DND-41 (cell line): ENCODE measurements around the gene MEPCE.

Experiments used
- EZH2 ChIP-seq: IDR thresholded peaks from 3 replicates; pipeline ENCODE4 v1.6.1; 2012; ENCODE audit warnings: borderline replicate concordance, low read depth, mild to moderate bottlenecking, moderate library complexity, low read length, inconsistent platforms; ENCODE audit not compliant: severe bottlenecking
- TF ChIP-seq, protein P1 (sequence below): IDR thresholded peaks from 2 replicates; pipeline ENCODE4 v1.5.1; 2012; ENCODE audit warnings: borderline replicate concordance, low read length, moderate library complexity, mild to moderate bottlenecking; ENCODE audit not compliant: poor library complexity, severe bottlenecking; ENCODE audit errors: extremely low read depth

GRCh38 chr7:100415448-100415847 lies 14.2 kb upstream of the MEPCE start:
- TF ChIP-seq, protein P1, sequence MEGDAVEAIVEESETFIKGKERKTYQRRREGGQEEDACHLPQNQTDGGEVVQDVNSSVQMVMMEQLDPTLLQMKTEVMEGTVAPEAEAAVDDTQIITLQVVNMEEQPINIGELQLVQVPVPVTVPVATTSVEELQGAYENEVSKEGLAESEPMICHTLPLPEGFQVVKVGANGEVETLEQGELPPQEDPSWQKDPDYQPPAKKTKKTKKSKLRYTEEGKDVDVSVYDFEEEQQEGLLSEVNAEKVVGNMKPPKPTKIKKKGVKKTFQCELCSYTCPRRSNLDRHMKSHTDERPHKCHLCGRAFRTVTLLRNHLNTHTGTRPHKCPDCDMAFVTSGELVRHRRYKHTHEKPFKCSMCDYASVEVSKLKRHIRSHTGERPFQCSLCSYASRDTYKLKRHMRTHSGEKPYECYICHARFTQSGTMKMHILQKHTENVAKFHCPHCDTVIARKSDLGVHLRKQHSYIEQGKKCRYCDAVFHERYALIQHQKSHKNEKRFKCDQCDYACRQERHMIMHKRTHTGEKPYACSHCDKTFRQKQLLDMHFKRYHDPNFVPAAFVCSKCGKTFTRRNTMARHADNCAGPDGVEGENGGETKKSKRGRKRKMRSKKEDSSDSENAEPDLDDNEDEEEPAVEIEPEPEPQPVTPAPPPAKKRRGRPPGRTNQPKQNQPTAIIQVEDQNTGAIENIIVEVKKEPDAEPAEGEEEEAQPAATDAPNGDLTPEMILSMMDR = no peak
- no peak for TF ChIP-seq EZH2
